ENCODE data around the gene PHF24.
"Not testable (repeated sequence)": the region's sequence is repeated elsewhere in the genome, so short reads cannot be mapped to it uniquely, and the experiment has no call there.

PHF24 gene

DNA sequence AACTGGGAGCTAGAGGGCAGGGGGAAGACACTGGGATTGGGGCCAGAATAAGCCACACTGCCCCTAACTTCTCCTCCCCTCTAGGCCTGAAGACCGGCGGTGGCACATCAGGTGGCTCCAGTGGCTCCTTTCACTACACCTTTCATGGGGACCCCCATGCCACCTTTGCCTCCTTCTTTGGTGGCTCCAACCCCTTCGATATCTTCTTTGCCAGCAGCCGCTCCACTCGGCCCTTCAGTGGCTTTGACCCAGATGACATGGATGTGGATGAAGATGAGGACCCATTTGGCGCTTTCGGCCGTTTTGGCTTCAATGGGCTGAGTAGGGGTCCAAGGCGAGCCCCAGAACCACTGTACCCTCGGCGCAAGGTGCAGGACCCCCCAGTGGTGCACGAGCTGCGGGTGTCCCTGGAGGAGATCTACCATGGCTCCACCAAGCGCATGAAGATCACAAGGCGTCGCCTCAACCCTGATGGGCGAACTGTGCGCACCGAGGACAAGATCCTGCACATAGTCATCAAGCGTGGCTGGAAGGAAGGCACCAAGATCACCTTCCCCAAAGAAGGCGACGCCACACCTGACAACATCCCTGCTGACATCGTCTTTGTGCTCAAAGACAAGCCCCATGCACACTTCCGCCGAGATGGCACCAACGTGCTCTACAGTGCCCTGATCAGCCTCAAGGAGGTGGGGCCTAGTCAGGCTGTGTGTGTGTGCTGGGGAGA, 38.3 kb downstream of the PHF24 start:
- DNase-seq: no peak

DNA sequence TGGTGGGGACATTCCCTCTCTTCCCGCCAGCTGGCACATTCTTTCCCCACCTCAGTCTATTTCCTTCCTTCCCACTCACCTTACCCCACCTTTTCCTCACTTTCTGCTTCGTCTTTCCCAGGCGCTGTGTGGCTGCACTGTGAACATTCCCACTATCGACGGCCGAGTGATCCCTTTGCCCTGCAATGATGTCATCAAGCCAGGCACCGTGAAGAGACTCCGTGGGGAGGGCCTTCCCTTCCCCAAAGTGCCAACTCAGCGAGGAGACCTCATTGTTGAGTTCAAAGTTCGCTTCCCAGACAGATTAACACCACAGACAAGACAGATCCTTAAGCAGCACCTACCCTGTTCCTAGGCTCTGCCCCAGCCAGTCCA, 38.8 kb downstream of the PHF24 start:
- DNase-seq: no peak

DNA sequence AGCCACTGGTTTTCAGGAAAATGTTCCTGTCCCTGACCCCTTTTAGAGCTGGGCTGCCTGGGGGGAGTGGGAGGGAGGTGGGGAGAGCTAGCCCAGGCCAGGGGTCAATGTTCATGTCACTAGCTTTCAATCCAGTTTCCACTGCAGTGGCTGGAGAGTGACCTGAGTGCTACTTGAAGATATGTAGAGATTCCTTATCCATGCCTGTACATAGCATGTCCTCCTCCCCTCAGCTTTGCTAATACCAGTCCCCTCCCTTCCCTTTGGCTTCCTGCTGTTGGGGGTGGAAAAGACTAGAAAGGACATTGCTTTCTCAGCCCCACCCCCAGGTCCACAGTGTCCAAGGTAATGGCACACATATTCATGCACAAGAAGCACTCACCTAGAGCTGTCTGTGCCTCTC, 39.3 kb downstream of the PHF24 start:
- DNase-seq: no peak

DNA sequence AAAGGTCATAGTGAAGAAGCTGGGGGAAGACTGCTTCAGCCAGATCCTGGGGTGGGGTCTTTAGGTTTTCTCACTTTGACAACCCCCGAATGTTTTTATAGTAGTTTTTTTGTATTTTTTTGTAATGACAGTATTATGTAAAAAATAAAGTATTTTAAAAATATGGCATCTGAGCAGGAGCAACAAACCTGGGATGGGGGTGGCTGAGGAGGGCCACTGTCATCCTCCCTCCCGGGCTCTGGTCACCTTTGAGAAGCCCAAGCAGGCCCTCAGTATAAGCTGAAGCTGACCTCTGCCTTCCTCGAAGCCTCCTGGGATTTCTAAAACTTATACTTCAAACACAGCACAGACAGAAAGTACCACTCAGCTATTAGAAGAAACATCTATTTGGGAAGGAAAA, 40.2 kb downstream of the PHF24 start:
- DNase-seq: no peak

DNA sequence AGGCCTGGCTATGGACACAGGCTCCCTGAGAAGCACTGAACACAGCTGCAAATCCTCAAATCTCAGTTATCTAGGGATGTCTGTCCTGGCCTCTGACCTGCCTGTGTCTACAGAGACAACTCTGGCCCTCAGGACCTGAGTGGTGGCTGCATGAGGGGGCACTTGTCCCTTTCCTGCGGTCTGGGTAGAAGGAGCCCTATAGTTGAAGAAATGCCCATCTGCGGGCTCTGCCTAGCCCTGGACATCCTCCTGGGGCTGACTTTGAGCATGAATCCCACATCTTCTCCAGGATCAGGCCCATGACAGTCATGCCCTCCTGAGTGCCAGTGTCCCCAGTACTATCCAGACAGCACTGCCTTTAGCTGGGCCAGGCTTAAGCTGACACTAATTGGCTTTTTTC, 41.5 kb downstream of the PHF24 start:
- no peak for DNase-seq

DNA sequence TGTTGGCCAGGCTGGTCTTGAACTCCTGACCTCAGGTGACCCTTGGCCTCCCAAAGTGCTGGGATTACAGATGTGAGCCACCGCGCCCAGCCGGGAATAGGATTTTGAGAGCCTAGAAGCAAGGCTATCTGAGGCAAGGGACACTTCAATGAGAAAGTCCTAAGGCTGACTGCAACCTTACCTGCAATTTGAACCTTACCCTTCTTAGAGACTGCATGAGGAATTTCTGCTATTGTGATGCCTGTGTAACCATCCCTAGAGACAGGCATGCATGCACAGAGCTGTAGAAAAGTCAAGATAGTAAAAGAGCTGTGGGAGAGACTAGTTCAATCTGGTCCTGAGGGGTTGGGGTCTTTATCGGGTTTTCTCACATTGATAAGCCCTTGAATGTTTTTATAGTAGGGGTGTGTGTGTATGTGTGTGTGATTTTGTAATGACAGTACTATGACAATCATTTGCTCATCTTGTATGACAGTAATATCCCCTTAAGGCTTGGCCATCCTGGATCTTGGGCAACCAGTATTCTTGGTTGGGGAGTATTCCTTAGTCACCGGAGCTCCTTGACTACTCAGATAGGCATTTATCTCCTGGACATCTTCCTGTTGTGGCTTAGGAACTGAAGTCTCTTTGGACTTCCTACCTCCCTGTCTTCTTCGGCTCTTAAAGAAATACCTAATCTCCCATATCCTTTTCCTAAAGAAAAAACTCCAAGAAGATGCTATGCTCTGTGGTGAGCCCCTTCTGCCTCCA, 42.6 kb downstream of the PHF24 start:
- DNase-seq: no peak

DNA sequence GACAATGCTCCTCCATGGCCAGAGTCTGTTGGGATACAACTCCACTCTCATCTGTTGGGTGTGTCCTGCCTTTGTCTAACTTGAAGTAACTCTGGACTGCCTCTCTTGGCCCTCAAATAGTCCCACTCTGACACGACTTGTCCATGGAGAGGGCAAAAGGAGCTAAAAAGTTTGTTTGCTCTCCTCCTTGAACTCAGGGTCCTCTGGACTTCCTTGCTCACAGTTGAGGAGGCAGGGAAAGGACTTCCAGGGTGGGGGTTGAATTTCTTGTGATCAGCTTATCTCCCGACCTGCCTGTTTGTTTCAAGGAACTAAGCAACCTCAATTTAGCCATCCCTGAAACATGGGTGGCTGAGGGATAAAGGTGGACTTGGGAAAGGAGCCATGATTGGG, 43.2 kb downstream of the PHF24 start:
- DNase-seq: no peak

DNA sequence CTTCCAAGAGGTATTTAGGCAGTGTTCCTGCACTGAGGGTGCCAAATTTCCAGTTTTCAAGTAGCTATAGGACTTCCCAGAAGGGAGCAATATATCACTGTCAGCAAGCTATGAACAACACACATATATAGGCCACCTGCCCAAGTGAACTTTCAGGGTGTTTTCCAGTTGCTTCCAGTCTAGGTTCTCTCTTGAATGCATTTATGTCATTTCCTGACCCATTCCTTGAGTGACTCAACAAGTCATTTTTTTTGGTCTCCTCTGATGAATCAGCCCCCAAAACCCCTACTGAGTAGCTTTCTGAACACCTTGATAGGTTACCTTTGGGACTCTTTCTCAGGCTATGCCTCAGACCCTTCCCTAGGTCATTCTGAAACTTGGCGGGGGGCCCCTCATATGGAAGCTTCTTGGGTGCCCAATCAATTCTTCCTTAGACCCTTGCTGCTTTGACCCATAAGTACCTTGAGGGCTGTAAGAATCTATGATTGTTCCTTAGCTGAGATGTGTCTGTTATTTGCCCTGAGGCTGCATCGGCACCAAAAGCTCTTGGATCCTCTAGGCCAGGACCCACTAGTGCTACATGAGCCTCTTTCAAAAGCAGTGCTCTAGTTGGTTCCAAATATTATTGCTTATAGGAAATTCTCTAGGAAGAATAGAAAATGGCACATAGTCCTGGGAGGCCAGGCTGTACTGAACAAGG, 43.9 kb downstream of the PHF24 start:
- no peak for DNase-seq

DNA sequence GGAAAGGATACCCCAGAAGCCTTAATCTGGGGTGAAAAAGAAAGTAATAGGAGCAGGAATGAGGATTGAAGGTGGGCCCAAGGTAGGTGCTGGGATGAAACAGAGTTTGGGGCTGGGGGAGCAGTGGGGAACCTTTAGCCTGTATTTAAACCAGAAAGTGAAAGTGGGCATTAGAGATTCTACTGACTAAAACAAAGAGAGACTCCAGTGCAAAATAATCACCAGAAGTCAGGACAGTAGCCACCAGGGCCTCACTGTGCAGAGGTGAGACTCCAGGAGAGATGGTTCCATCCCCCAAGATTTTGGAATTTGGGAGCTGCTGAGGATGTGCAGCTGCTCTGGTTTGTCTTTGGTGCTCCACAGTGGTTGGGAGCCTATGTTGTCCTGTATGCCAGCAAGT, 44.5 kb downstream of the PHF24 start:
- DNase-seq: no peak

DNA sequence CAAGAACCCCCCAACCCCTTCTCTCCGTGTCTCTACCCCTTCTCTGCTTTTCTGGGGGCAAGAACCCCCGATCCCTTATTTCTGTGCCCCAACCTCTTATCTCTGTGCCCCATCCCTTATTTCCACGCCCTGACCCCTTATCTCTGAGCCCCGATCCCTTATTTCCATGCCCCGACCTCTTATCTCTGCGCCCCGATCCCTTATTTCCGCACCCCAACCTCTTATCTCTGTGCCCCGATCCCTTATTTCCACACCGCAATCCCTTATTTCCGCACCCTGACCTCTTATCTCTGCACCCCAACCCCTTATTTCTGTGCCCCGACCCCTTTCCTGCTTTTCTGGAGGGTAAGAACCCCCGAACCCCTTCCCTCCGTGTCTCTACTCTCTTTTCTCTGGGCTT, 46.2 kb downstream of the PHF24 start:
- DNase-seq: not testable (repeated sequence)

DNA sequence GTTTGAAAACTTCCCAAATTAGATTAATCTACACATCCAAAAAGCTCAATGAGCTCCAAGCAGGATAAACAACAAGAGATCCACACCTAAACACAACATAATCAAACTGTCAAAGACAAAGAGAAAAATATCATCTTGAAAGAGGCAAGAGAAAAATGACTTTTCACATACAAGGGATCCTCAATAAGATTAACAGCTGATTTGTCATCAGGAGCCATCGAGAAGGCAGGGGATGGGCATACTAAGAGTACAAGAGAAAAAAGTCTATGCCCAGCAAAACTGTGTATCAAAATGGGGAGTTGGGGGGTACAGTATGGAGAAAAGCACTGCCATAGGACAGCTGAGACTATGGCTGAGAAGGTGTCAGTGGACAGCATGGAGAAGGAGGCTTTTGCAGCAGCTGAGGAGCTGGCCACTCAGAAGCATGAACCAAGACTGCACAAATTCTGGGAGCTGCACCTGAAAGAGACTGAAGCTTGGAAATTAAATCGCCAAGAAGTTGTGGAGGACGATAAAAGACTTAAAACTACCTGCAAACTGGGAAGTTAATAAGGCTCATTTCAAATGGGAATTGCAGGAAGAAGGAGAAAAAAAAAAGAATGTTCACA, 52.4 kb downstream of the PHF24 start:
- DNase-seq: no peak

DNA sequence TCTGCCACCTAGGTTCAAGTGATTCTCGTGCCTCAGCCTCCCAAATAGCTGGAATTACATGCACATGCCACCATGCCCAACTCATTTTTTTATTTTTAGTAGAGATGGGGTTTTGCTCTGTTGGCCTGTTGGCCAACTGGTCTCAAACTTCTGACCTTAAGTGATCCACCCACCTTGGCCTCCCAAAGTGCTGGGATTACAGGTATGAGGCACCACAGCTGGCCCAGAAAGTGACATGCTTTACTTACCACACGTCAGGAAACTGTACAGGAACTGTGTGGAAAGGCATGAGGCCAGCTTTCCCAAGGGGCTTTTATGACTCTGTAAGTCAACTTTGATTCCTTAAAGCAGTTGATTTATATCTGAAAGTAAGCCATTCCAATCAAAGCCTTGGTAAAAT, 56.4 kb downstream of the PHF24 start:
- DNase-seq: no peak

DNA sequence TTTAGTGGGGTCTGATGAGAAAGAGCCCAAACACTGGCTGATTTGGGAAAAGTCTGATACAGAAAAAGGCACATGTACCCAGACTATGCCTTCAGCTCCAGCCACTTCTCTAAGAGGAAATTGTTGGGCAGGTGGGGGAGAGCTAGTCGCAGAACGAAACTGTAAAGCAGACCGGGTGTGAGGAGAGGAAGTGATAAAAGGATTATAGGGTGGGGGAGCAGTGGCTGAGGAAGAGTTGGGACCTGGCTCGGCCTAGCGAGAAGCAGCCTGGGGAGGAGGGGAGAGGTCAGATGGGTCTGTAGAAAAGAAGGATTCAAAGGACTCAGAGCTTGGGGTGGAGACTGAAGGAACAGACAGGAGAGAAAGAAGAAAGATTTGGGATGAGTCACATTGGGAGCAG, 65.4 kb downstream of the PHF24 start:
- DNase-seq: not testable (repeated sequence)

DNA sequence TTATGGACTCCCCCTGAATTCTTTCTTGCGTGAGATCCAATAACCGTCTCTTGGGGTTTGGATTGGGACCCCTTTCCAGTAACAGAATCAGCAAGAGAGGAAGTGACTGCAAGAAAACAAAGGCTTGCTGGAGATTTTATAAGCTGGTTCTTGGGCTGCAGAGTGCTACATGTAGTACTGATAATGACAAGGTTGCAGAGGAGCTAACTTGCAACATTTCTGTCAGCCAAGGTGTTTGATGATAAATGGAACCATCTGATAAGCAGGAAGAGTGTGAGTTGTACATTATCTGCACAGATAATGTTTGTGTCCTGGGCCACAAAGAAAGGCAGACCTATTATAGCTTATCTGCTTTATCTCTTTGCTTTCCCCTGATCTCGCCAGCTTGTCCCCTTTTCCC, 68.6 kb downstream of the PHF24 start:
- no peak for DNase-seq

DNA sequence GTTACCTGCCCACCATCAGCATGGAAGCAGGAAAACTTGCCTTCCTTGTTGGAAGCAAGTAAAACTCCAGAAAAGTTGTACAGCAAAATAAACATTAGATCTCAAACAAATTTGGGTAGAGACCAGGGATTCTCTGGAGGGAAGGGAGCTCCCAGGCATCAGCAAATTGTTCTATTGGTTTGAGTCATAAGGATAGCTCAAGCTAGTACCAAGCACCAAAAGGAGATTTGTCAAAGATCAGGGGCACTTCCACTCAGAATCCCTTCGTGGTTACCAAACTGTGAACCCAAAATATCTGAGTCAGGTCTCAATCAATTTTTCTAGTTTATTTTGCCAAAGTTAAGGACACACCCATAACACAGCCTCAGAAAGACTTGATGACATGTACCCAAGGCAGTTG, 69.3 kb downstream of the PHF24 start:
- DNase-seq: no peak

DNA sequence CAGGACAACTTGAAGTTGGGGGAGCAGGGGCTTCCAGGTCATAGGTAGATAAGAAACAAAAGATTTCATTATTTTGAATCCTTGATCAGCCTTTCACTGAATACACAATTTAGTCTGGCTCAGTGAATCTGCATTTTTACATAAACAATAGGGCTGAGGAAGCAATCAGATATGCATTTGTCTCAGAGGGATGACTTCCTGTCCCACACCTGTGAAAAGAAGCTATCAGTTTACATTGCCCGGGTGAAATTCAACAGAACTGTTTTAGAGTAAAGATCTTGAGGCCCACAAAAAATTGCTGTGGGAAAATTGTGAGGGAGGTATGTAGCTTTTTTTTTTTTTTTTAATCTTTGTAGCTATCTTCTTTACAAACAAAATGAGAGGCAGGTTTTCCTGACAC, 69.8 kb downstream of the PHF24 start:
- no peak for DNase-seq

DNA sequence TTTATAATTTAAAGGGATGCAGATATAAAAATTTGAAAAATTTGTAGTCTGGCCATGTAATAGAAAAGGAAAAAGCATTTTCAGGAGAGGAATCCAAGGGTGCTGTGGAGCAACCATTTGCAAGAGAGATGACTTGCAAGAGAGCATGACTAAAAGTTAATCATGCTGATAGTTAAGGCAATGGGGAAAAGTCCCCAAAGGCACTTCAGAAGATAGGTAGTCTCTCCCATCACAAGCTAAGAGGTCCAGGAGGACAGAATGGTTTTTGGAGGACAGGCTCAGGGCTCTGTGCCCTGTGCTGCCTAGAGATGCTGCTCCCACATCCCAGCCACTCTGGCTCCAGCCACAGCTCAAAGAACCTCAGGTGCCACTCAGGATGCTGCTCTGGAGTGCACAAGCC, 70.3 kb downstream of the PHF24 start:
- DNase-seq: no peak

DNA sequence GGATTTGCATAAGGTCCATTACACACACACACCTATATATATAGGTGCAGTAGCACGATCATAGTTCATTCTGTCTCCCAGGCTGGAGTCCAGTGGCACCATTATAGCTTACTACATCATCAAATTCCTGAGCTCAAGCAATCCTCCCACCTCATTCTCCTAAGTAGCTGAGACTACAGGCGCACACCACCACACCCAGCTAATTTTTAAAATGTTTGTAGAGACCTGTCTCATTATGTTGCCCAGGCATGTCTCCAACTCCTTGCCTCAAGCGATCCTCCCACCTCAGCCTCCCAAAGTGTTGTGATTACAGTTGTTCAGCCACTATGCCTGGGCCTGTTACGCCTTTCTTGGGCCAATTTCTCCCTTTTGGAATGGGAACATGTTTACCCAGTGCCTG, 71.2 kb downstream of the PHF24 start:
- no peak for DNase-seq

DNA sequence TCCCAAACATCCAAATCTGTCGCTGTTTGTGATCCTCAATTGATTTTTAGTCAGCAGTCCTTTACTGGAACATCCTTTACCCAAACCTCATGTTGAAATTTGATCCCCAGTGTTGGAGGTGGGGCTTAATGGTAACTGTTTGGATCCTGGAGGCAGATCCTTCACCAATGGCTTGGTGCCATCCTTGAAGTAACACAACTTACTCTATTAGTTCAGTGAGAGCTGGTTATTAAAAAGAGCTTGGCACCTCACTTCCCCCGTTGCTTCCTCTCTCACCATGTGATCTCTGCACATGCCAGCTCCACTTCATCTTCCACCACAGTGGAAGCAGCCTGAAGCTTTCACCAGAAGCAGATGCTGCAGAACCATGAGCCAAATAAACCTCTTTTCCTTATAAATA, 71.8 kb downstream of the PHF24 start:
- DNase-seq: no peak
